ENCODE measurements around the gene TBC1D19.

DNA sequence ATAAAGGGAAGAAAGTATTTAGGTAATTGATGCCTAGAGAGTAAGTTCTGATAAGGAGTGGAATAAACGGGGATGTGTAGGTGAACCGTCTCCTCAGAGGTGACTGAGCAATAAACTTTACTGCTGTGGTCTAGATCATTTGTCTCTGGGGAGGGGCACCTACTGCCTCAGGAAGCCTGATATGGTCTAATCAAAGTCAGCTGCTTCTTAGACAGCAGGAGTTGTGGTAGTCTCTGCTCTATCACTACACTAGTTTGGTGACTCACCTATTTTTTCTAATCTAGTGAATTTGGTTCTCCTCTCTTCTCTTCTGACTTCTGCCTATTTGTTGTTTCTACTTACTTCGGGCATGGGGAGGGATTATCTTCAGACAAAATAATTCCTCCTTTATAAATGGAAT lies 181.6 kb downstream of the TBC1D19 start:
- TF ChIP-seq, protein P1, sequence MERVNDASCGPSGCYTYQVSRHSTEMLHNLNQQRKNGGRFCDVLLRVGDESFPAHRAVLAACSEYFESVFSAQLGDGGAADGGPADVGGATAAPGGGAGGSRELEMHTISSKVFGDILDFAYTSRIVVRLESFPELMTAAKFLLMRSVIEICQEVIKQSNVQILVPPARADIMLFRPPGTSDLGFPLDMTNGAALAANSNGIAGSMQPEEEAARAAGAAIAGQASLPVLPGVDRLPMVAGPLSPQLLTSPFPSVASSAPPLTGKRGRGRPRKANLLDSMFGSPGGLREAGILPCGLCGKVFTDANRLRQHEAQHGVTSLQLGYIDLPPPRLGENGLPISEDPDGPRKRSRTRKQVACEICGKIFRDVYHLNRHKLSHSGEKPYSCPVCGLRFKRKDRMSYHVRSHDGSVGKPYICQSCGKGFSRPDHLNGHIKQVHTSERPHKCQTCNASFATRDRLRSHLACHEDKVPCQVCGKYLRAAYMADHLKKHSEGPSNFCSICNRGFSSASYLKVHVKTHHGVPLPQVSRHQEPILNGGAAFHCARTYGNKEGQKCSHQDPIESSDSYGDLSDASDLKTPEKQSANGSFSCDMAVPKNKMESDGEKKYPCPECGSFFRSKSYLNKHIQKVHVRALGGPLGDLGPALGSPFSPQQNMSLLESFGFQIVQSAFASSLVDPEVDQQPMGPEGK (CRISPR knock-in tag; IDR thresholded peaks at IDR 0.05; ENCODE audit: borderline replicate concordance), result no peak
- TF ChIP-seq PPARA (CRISPR knock-in tag; IDR thresholded peaks at IDR 0.05; ENCODE audit: borderline replicate concordance), result no peak
- no peak for TF ChIP-seq ZFP3 (CRISPR knock-in tag; IDR thresholded peaks at IDR 0.05)
- TF ChIP-seq ESRRG (CRISPR knock-in tag; IDR thresholded peaks at IDR 0.05), result no peak
- TF ChIP-seq CSDC2 (CRISPR knock-in tag; IDR thresholded peaks at IDR 0.05), result no peak
- no peak for TF ChIP-seq TCF4 (CRISPR knock-in tag; IDR thresholded peaks at IDR 0.05; ENCODE audit: borderline replicate concordance)
- no peak for TF ChIP-seq TOX (CRISPR knock-in tag; IDR thresholded peaks at IDR 0.05; ENCODE audit: borderline replicate concordance)
